H1 (cell line): ENCODE results near the gene CIT. TPM values are rescaled to one million over a fixed set of nuclear protein-coding genes. Genes with fewer than 3 reads are reported as not detected.

ENCODE experiments used
- HDAC2 ChIP-seq, 2 experiments: fragments of 300-600 bp in 1 of 2; sonication (generic) in 1 of 2; IDR thresholded peaks; 2 replicates each; pipeline ENCODE4 v1.6.1; 2011 to 2012; ENCODE audit warnings: low read depth in 2 of 2, low read length in 2 of 2, mild to moderate bottlenecking in 2 of 2, moderate library complexity in 2 of 2, borderline replicate concordance in 1 of 2, inconsistent platforms in 1 of 2
- polyA plus RNA-seq, 7 experiments: library from polyadenylated mRNA; depleted of rRNA in 3 of 7; stranded (reverse) in 5 of 7; unstranded in 2 of 7; fragments of >200 nt in 5 of 7; fragments of 200-250 nt in 2 of 7; gene quantifications; 1 replicate in 5 of 7; 2 replicates in 1 of 7; 4 replicates in 1 of 7; pipeline versions ENCODE4 v1.2.1 to v1.2.3, GENCODE V29; 2011 to 2013; ENCODE audit warnings: missing spikeins in 2 of 7, mixed read lengths in 2 of 7
- total RNA-seq: library from RNA; stranded (reverse); fragmentation: NEBNext Ultra II Directional; extraction: Animal tissue kit (Norgen Biotek cat#: 25700); gene quantifications from 2 replicates; pipeline ENCODE4 v1.2.1, GENCODE V29; 2021
- TF ChIP-seq, protein P1 (sequence below): IDR thresholded peaks from 2 replicates; pipeline ENCODE4 v1.6.1; 2011; ENCODE audit warnings: low read length, improper control_type of control experiment

CIT gene
- total and polyA plus RNA-seq, 2 of the 8 experiments (the other 6 are each of a cell fraction or from before 2014, with no cell fraction given): 17.1 to 60.9 TPM

DNA sequence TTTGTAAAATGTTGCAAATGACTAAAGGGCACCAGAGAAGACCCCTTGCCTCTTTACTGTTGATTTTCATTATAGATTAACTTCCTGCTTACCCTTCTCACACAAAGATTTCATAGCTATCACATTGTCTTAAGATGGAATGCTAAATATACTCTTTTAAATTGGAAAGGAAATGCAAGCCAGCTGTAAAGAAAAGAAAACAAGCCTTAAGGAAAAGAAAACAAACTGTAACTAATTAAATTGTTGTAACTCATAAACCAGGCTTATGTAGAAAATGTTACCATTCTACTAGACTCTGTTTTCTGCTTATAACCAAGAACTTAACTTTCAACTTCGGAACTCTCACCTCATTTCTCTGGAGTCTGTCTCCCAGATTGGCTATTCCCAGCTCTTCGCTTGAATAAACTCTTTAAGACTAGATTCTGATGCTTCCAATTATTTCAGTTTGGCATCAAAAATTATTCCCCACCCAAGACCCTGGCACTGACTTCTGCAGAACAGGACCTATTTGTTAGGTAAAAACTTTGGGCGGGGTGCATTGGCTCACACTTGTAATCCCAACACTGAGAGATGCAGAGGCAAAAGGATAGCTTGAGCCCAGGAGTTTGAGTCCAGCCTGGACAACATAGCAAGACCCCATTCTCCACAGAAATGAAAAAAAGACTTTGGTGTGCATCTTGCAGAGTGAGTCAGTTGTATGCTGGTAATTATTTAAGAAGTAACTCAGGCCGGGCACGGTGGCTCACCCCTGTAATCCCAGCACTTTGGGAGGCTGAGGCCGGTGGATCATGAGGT lies 36.6 kb upstream of the CIT start (continued):
- TF ChIP-seq HDAC2 (IDR thresholded peaks at IDR 0.05; ENCODE audit: borderline replicate concordance in 1 of 2, low read depth in 2 of 2, low read length in 2 of 2): no peak
- TF ChIP-seq, protein P1, sequence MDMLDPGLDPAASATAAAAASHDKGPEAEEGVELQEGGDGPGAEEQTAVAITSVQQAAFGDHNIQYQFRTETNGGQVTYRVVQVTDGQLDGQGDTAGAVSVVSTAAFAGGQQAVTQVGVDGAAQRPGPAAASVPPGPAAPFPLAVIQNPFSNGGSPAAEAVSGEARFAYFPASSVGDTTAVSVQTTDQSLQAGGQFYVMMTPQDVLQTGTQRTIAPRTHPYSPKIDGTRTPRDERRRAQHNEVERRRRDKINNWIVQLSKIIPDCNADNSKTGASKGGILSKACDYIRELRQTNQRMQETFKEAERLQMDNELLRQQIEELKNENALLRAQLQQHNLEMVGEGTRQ: no peak
